ENCODE results near the gene GTPBP2.

DNA sequence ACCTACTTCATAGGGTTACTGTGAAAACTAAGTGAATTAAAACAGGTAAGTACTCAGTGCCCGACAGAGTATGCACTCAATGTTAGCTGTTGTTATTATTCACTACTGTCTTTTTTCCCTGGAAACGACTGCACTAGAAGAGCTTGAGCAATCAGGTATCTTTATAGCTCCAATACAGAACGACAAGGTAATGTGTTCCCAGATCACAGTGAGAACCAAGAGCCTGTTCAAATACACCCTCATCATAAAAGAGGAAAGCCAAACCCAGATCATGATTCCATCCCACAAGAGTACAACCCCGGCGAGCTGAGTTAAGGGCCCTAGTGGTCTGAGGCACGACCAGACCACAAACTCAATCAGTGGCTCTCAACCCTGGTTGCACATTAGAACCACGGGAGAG, 48.7 kb upstream of the GTPBP2 start:
- TF ChIP-seq, protein P1, sequence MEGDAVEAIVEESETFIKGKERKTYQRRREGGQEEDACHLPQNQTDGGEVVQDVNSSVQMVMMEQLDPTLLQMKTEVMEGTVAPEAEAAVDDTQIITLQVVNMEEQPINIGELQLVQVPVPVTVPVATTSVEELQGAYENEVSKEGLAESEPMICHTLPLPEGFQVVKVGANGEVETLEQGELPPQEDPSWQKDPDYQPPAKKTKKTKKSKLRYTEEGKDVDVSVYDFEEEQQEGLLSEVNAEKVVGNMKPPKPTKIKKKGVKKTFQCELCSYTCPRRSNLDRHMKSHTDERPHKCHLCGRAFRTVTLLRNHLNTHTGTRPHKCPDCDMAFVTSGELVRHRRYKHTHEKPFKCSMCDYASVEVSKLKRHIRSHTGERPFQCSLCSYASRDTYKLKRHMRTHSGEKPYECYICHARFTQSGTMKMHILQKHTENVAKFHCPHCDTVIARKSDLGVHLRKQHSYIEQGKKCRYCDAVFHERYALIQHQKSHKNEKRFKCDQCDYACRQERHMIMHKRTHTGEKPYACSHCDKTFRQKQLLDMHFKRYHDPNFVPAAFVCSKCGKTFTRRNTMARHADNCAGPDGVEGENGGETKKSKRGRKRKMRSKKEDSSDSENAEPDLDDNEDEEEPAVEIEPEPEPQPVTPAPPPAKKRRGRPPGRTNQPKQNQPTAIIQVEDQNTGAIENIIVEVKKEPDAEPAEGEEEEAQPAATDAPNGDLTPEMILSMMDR (conservative IDR thresholded peaks at IDR 0.05; ENCODE audit: low read depth, low read length): no peak
- TF ChIP-seq RCOR1 (IDR thresholded peaks at IDR 0.05; ENCODE audit: insufficient replicate concordance, low read length) (no peak), CEBPB (IDR thresholded peaks at IDR 0.05; ENCODE audit: low read depth, low read length) (no peak), POLR2A (IDR thresholded peaks at IDR 0.05; ENCODE audit: low read depth, low read length) (no peak), MAZ (IDR thresholded peaks at IDR 0.05; ENCODE audit: borderline replicate concordance, low read depth, low read length) (no peak), RAD21 (IDR thresholded peaks at IDR 0.05; ENCODE audit: low read length) (no peak)
- TF ChIP-seq, protein P2, sequence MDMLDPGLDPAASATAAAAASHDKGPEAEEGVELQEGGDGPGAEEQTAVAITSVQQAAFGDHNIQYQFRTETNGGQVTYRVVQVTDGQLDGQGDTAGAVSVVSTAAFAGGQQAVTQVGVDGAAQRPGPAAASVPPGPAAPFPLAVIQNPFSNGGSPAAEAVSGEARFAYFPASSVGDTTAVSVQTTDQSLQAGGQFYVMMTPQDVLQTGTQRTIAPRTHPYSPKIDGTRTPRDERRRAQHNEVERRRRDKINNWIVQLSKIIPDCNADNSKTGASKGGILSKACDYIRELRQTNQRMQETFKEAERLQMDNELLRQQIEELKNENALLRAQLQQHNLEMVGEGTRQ (IDR thresholded peaks at IDR 0.05; ENCODE audit: low read depth, low read length): no peak

Data from IMR-90 (cell line).